G401.6 (cell line): ENCODE results near the gene EEF1AKMT1.
"Not testable (repeated sequence)": the region's sequence is repeated elsewhere in the genome, so short reads cannot be mapped to it uniquely, and the experiment has no call there.

ENCODE experiments used
- FAIRE-seq: peaks from 2 replicates; lab custom pipeline; 2012; peaks lifted over from hg19 to GRCh38; lab: Jason Lieb, UNC

EEF1AKMT1 gene

DNA sequence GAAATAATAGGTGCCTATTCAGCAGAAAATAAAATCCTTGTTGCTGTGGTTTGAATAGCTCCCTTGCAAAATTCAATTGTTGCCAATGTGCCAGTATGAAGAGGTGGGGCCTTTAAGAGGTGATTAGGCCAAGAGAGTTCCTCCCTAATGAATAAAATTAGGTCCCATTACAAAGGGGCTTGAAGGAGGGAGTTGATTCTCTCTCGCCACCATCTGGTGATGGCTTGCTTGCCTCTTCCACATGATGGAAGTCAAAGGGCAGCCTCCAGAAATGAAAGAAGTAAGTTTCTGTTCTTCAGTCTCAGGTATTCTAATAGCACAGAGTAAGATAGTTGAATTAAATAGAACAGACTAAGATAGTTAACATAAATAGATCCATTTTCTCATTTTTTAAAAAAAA, 3.0 kb upstream of the EEF1AKMT1 start:
- no peak for FAIRE-seq

DNA sequence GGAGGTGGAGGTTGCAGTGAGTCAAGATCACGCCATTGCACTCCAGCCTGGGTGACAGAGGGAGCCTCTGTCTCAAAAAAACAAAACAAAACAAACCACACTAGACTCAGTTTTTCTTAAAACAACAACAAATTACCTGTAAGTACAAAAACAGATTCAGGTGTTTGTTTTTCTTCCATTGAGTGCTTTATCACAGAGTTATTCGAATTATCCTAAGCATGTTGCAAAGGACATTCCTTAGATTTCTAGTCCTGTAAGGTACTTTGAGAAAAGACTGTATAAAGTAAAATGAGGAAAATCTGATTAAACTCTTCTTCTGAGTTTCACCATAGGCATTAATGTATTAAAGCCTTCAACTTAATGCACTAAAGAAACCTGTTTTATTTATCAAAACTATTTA, 2.2 kb upstream of the EEF1AKMT1 start:
- FAIRE-seq = peak; percentile 77

GRCh38 chr13:20774746-20775145, 985 bp upstream of the EEF1AKMT1 start:
- peak; percentile 37 for FAIRE-seq

DNA sequence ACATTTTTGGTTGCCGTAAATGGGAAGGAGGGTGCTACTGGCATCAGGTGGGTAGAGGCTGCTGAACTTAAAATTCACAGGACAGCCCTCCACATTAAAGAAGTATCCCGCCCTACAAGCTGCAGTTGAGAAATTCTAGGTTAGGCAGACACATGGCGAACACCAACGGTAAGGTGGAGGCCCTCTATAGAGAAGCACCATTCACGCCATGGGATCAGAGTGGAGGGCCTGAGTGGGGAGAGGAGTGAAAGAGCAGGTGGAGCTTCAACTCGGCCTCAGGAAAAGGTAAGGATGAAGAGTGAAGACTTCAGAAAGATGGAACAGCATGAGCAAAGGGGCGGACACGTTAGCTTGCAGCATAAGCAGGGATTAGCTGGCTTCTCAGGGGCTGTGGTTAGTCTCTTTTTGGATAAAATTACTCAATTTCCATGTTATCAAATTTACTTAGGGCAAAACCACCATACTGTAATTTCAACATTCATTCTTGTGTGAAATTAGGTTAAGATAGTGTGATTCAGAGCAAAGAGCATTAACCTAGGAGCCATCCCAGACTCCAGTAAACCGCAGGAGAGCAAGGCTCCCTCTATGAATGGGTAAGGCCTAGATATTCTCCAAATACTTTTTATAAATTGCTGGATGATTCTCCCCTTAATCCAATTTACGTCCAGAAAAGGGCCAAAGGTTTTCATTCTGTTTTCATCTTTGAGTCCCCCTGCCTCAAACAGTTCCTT, 1.2 kb downstream of the EEF1AKMT1 start:
- no peak for FAIRE-seq

GRCh38 chr13:20769834-20770233, 3.9 kb downstream of the EEF1AKMT1 start:
- FAIRE-seq = no peak

DNA sequence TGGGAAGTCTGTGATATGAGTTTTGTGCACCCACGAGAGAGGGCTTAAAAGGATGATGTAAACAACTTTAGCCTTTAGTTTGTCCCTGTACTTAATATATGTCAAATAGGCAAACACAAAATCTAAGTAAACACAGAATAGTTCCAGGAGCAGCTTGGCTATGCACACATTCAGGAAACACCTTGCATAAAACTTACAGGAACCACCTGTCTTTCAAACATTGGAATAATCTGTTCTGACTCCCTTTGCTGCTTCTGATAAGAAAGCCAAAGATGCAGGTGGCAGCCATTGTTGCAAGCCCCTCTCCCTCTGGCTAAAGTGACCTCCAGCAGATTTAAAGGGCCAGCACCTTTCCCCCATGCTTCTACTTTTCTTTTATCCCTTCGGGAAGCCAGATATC, 4.7 kb downstream of the EEF1AKMT1 start:
- no peak for FAIRE-seq

- peak; percentile 28 for FAIRE-seq
Observed at GRCh38 chr13:20767309-20767943, 6.3 kb downstream of the EEF1AKMT1 start.

GRCh38 chr13:20760872-20761271, 12.9 kb downstream of the EEF1AKMT1 start:
- no peak for FAIRE-seq

DNA sequence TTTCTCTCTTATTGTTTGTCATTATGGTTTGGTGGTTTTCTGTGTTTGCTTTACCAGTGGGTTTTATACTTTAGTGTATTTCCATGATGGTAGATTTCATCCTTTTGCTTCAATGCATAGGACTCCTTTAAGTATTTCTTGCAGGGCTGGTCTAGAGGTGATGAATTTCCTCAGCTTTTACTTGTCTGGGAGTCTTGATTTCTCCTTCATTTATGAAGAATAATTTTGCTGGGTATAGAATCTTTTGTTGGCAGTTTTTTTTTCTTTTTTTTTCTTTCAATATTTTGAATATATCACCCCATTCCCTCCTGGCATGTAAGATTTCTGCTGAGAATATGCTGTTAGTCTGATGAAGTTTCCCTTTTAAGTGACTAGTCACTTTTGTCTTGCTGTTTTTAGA, 19.8 kb downstream of the EEF1AKMT1 start:
- no peak for FAIRE-seq

DNA sequence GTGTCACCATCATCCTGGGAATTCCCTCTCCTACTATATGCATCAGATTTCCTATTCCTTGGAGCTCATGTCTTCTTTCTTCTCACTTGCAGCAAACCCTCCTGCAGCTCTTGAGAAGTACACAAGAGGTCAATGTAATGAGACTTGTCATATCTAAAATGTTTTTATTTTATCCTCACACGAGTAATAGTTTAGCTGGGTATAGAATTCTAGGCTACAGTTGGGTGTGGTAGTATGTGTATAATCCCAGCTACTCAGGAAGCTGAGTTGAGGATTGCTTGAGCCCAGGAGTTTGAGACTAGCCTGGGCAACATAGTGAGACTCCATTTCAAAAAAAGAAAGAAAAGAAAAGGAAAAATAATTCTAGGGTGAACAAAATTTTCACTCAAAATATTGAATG, 24.4 kb downstream of the EEF1AKMT1 start:
- no peak for FAIRE-seq

GRCh38 chr13:20743830-20744404, 29.8 kb downstream of the EEF1AKMT1 start:
- FAIRE-seq = not testable (repeated sequence)

- FAIRE-seq = no peak
Observed at GRCh38 chr13:20740021-20740420, 33.7 kb downstream of the EEF1AKMT1 start.

- FAIRE-seq = no peak
Observed at GRCh38 chr13:20738616-20739015, 35.1 kb downstream of the EEF1AKMT1 start.

GRCh38 chr13:20729633-20730585, 43.9 kb downstream of the EEF1AKMT1 start:
- no peak for FAIRE-seq

GRCh38 chr13:20728579-20729311, 45.0 kb downstream of the EEF1AKMT1 start:
- FAIRE-seq = no peak

GRCh38 chr13:20727856-20728255, 45.9 kb downstream of the EEF1AKMT1 start:
- FAIRE-seq = no peak

DNA sequence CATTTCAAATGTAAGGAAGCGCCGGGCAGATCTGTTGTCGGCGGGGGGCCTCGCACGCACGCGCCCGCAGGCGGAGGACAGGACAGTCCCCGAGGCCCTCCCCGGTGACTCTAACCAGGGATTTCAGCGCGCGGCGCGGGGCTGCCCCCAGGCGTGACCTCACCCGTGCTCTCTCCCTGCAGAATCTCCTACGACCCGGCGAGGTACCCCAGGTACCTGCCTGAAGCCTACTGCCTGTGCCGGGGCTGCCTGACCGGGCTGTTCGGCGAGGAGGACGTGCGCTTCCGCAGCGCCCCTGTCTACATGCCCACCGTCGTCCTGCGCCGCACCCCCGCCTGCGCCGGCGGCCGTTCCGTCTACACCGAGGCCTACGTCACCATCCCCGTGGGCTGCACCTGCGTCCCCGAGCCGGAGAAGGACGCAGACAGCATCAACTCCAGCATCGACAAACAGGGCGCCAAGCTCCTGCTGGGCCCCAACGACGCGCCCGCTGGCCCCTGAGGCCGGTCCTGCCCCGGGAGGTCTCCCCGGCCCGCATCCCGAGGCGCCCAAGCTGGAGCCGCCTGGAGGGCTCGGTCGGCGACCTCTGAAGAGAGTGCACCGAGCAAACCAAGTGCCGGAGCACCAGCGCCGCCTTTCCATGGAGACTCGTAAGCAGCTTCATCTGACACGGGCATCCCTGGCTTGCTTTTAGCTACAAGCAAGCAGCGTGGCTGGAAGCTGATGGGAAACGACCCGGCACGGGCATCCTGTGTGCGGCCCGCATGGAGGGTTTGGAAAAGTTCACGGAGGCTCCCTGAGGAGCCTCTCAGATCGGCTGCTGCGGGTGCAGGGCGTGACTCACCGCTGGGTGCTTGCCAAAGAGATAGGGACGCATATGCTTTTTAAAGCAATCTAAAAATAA, 52.1 kb downstream of the EEF1AKMT1 start:
- FAIRE-seq = no peak

- no peak for FAIRE-seq
Observed at GRCh38 chr13:20721058-20721453, 52.7 kb downstream of the EEF1AKMT1 start.

DNA sequence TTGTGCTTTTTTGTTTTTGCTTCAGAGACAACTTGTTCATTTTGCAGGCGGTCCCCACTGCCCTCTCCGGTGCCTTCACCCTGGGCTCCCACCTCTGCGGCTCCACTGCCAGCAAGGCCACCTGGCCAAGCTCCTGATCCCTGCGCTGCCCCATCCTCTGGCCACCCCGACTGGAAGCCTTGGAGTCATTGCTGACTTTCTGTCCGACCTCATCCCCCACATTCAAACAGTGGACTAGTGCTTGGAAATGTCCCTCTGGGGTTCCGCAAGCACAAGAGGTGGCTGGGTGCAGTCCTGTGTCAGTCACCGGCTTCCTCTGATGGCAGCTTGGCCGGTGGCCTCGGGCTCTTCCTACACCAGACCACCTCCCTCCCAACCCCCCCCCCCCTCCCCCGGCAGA, 53.3 kb downstream of the EEF1AKMT1 start:
- FAIRE-seq = no peak

DNA sequence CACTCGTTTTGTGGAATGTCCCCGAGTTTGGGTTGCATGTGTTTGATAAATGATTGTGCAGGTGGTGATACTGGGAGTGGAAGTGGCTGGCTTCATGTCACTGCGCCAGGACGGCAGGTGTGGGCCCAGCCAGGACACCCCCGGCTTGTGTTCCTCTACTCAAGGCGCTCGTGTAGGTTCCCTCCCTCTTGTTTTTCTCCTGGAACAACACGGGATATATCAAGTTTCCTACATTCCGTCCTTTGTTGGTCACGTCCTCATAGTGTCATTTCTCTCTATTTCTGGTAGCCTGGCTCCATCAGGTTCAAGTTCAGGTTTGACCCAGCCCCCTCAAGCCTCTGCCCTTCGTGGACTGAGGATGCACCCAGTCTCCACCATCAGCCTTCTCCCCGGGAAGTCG, 54.0 kb downstream of the EEF1AKMT1 start:
- FAIRE-seq = no peak
